GM19455 (cell line): Measurements from ENCODE around the gene KRTAP20-4.

Experiments
- ATAC-seq: cut with Tn5 transposase; IDR thresholded peaks from one replicate; pipeline ENCODE4 v1.9.1; 2021; ENCODE audit not compliant: unreplicated experiment

Gene KRTAP20-4

GRCh38 chr21:30620522-30620921, at the start of gene KRTAP20-4:
TSS of gene KRTAP20-4 (plus strand) at chr21:30620627.
- ATAC-seq, result no peak

GRCh38 chr21:30577766-30578165, 42.7 kb upstream of the KRTAP20-4 start:
- ATAC-seq, result no peak

GRCh38 chr21:30579346-30579745, 41.1 kb upstream of the KRTAP20-4 start:
- ATAC-seq, result no peak

- no peak for ATAC-seq
These were observed 40.3 kb upstream of the KRTAP20-4 start for GRCh38 chr21:30580132-30580531.

- no peak for ATAC-seq
These were observed 37.6 kb upstream of the KRTAP20-4 start for GRCh38 chr21:30582870-30583269.

GRCh38 chr21:30590297-30590696, 30.1 kb upstream of the KRTAP20-4 start, which contains the start of gene KRTAP22-2:
TSS of gene KRTAP22-2 (minus strand) at chr21:30590397.
- ATAC-seq, result no peak

- ATAC-seq, result no peak
These were observed 28.3 kb upstream of the KRTAP20-4 start, which contains the start of gene KRTAP6-3 for GRCh38 chr21:30592140-30592539. TSS of gene KRTAP6-3 (plus strand) at chr21:30592440. CDS start at chr21:30592446, 6 bp downstream.

- no peak for ATAC-seq
These were observed 21.6 kb upstream of the KRTAP20-4 start, which contains the start of gene KRTAP6-2 for GRCh38 chr21:30598802-30599201. TSS of gene KRTAP6-2 (minus strand) at chr21:30598902. CDS start at chr21:30598874, 28 bp downstream.

- no peak for ATAC-seq
These were observed 19.6 kb upstream of the KRTAP20-4 start, which contains the start of gene KRTAP22-1 for GRCh38 chr21:30600787-30601186. TSS of gene KRTAP22-1 (plus strand) at chr21:30601087.

- ATAC-seq, result no peak
These were observed 14.5 kb upstream of the KRTAP20-4 start for GRCh38 chr21:30605968-30606367.

GRCh38 chr21:30612132-30612531, 8.3 kb upstream of the KRTAP20-4 start:
- no peak for ATAC-seq

GRCh38 chr21:30613836-30614235, 6.6 kb upstream of the KRTAP20-4 start, which contains the start of gene KRTAP6-1:
TSS of gene KRTAP6-1 (minus strand) at chr21:30613930. CDS start at chr21:30613904, 26 bp downstream.
- no peak for ATAC-seq

GRCh38 chr21:30615199-30615598, 5.2 kb upstream of the KRTAP20-4 start:
- no peak for ATAC-seq

- ATAC-seq, result no peak
These were observed 4.3 kb upstream of the KRTAP20-4 start, which contains the start of gene KRTAP20-1 for GRCh38 chr21:30616125-30616524. TSS of gene KRTAP20-1 (plus strand) at chr21:30616425. CDS start at chr21:30616455, 30 bp downstream.

GRCh38 chr21:30620080-30620479, 347 bp upstream of the KRTAP20-4 start:
- no peak for ATAC-seq

GRCh38 chr21:30623362-30623761, 2.9 kb downstream of the KRTAP20-4 start:
- no peak for ATAC-seq

- no peak for ATAC-seq
These were observed 5.2 kb downstream of the KRTAP20-4 start for GRCh38 chr21:30625449-30626165.

- no peak for ATAC-seq
These were observed 7.7 kb downstream of the KRTAP20-4 start for GRCh38 chr21:30628109-30628508.

- no peak for ATAC-seq
These were observed 8.8 kb downstream of the KRTAP20-4 start for GRCh38 chr21:30629200-30629599.

GRCh38 chr21:30634906-30635305, 14.5 kb downstream of the KRTAP20-4 start, which contains the start of gene KRTAP20-2:
TSS of gene KRTAP20-2 (plus strand) at chr21:30635206. CDS start at chr21:30635264, 58 bp downstream.
- ATAC-seq, result no peak

GRCh38 chr21:30638686-30639085, 18.3 kb downstream of the KRTAP20-4 start:
- ATAC-seq, result no peak

- ATAC-seq, result no peak
These were observed 22.1 kb downstream of the KRTAP20-4 start, which contains the start of gene KRTAP20-3 for GRCh38 chr21:30642564-30642963. TSS of gene KRTAP20-3 (plus strand) at chr21:30642864.
